ENCODE data around the gene C2orf80. TPM values are rescaled to one million over a fixed set of nuclear protein-coding genes. Genes with fewer than 3 reads are reported as not detected.

Gene C2orf80
- total and polyA plus RNA-seq, 2 experiments from 2014 or later, result 0.92 TPM; not detected in 1

DNA sequence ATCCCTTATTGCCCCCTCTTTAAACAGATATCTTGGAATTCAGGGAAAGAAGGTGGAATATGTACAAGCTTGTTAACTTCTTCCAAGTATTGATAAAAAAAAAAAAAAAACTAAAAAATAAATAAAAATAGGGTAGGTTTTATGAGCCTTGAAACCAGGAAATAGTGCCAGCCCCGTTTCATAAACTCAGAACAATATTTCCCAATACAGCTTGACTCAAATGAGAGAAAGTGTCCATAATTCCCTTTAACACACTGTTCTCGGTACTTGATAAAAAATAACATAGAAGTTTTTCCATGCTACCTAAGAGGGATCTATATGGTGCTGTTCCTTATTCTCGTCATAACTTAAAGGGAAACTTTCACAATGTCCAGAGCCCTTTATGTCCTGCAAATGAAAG is 17.9 kb upstream of the C2orf80 start:
- no peak overlapping the region for H3K4me3 Mint-ChIP-seq
- ATAC-seq, result no peak

More for the DNA sequence above, 17.9 kb upstream of the C2orf80 start:
- H4K20me1 ChIP-seq (replicated peaks; ENCODE audit: insufficient read depth), result no peaks in the 10 kb centered on the region
- H3K27ac ChIP-seq (ENCODE audit: low read depth), result no peak overlapping the region
- no peaks in the 10 kb centered on the region for H3K4me1 ChIP-seq (ENCODE audit: insufficient read depth)
- H3K9me2 ChIP-seq (ENCODE audit: insufficient read depth), result no peaks in the 10 kb centered on the region; the same call in 1 of the 2 replicates
- TF ChIP-seq, protein P1, sequence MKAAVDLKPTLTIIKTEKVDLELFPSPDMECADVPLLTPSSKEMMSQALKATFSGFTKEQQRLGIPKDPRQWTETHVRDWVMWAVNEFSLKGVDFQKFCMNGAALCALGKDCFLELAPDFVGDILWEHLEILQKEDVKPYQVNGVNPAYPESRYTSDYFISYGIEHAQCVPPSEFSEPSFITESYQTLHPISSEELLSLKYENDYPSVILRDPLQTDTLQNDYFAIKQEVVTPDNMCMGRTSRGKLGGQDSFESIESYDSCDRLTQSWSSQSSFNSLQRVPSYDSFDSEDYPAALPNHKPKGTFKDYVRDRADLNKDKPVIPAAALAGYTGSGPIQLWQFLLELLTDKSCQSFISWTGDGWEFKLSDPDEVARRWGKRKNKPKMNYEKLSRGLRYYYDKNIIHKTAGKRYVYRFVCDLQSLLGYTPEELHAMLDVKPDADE (IDR thresholded peaks at IDR 0.05), result no peak
- TF ChIP-seq POLR2AphosphoS5 (IDR thresholded peaks at IDR 0.05; ENCODE audit: low read depth), result no peak
- no peak for TF ChIP-seq EZH2phosphoT487 (IDR thresholded peaks at IDR 0.05; ENCODE audit: unreplicated experiment)
- no peak for TF ChIP-seq STAT1 (IDR thresholded peaks at IDR 0.05; ENCODE audit: unreplicated experiment)
- no peak for TF ChIP-seq CREB1 (CRISPR knock-in tag; IDR thresholded peaks at IDR 0.05; ENCODE audit: low read depth)
- TF ChIP-seq, protein P2, sequence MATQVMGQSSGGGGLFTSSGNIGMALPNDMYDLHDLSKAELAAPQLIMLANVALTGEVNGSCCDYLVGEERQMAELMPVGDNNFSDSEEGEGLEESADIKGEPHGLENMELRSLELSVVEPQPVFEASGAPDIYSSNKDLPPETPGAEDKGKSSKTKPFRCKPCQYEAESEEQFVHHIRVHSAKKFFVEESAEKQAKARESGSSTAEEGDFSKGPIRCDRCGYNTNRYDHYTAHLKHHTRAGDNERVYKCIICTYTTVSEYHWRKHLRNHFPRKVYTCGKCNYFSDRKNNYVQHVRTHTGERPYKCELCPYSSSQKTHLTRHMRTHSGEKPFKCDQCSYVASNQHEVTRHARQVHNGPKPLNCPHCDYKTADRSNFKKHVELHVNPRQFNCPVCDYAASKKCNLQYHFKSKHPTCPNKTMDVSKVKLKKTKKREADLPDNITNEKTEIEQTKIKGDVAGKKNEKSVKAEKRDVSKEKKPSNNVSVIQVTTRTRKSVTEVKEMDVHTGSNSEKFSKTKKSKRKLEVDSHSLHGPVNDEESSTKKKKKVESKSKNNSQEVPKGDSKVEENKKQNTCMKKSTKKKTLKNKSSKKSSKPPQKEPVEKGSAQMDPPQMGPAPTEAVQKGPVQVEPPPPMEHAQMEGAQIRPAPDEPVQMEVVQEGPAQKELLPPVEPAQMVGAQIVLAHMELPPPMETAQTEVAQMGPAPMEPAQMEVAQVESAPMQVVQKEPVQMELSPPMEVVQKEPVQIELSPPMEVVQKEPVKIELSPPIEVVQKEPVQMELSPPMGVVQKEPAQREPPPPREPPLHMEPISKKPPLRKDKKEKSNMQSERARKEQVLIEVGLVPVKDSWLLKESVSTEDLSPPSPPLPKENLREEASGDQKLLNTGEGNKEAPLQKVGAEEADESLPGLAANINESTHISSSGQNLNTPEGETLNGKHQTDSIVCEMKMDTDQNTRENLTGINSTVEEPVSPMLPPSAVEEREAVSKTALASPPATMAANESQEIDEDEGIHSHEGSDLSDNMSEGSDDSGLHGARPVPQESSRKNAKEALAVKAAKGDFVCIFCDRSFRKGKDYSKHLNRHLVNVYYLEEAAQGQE (IDR thresholded peaks at IDR 0.05; ENCODE audit: unreplicated experiment), result no peak
- no peak for TF ChIP-seq JUNB (IDR thresholded peaks at IDR 0.05; ENCODE audit: unreplicated experiment)
- TF ChIP-seq NANOG (IDR thresholded peaks at IDR 0.05; ENCODE audit: borderline replicate concordance), result no peak
- TF ChIP-seq, protein P3, sequence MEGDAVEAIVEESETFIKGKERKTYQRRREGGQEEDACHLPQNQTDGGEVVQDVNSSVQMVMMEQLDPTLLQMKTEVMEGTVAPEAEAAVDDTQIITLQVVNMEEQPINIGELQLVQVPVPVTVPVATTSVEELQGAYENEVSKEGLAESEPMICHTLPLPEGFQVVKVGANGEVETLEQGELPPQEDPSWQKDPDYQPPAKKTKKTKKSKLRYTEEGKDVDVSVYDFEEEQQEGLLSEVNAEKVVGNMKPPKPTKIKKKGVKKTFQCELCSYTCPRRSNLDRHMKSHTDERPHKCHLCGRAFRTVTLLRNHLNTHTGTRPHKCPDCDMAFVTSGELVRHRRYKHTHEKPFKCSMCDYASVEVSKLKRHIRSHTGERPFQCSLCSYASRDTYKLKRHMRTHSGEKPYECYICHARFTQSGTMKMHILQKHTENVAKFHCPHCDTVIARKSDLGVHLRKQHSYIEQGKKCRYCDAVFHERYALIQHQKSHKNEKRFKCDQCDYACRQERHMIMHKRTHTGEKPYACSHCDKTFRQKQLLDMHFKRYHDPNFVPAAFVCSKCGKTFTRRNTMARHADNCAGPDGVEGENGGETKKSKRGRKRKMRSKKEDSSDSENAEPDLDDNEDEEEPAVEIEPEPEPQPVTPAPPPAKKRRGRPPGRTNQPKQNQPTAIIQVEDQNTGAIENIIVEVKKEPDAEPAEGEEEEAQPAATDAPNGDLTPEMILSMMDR (conservative IDR thresholded peaks at IDR 0.05; ENCODE audit: low read depth in 2 of 2), result no peak
- no peak for TF ChIP-seq ZNF114 (CRISPR knock-in tag; IDR thresholded peaks at IDR 0.05)
- TF ChIP-seq ZNF331 (CRISPR knock-in tag; IDR thresholded peaks at IDR 0.05; ENCODE audit: low read depth), result no peak
- TF ChIP-seq, protein P4, sequence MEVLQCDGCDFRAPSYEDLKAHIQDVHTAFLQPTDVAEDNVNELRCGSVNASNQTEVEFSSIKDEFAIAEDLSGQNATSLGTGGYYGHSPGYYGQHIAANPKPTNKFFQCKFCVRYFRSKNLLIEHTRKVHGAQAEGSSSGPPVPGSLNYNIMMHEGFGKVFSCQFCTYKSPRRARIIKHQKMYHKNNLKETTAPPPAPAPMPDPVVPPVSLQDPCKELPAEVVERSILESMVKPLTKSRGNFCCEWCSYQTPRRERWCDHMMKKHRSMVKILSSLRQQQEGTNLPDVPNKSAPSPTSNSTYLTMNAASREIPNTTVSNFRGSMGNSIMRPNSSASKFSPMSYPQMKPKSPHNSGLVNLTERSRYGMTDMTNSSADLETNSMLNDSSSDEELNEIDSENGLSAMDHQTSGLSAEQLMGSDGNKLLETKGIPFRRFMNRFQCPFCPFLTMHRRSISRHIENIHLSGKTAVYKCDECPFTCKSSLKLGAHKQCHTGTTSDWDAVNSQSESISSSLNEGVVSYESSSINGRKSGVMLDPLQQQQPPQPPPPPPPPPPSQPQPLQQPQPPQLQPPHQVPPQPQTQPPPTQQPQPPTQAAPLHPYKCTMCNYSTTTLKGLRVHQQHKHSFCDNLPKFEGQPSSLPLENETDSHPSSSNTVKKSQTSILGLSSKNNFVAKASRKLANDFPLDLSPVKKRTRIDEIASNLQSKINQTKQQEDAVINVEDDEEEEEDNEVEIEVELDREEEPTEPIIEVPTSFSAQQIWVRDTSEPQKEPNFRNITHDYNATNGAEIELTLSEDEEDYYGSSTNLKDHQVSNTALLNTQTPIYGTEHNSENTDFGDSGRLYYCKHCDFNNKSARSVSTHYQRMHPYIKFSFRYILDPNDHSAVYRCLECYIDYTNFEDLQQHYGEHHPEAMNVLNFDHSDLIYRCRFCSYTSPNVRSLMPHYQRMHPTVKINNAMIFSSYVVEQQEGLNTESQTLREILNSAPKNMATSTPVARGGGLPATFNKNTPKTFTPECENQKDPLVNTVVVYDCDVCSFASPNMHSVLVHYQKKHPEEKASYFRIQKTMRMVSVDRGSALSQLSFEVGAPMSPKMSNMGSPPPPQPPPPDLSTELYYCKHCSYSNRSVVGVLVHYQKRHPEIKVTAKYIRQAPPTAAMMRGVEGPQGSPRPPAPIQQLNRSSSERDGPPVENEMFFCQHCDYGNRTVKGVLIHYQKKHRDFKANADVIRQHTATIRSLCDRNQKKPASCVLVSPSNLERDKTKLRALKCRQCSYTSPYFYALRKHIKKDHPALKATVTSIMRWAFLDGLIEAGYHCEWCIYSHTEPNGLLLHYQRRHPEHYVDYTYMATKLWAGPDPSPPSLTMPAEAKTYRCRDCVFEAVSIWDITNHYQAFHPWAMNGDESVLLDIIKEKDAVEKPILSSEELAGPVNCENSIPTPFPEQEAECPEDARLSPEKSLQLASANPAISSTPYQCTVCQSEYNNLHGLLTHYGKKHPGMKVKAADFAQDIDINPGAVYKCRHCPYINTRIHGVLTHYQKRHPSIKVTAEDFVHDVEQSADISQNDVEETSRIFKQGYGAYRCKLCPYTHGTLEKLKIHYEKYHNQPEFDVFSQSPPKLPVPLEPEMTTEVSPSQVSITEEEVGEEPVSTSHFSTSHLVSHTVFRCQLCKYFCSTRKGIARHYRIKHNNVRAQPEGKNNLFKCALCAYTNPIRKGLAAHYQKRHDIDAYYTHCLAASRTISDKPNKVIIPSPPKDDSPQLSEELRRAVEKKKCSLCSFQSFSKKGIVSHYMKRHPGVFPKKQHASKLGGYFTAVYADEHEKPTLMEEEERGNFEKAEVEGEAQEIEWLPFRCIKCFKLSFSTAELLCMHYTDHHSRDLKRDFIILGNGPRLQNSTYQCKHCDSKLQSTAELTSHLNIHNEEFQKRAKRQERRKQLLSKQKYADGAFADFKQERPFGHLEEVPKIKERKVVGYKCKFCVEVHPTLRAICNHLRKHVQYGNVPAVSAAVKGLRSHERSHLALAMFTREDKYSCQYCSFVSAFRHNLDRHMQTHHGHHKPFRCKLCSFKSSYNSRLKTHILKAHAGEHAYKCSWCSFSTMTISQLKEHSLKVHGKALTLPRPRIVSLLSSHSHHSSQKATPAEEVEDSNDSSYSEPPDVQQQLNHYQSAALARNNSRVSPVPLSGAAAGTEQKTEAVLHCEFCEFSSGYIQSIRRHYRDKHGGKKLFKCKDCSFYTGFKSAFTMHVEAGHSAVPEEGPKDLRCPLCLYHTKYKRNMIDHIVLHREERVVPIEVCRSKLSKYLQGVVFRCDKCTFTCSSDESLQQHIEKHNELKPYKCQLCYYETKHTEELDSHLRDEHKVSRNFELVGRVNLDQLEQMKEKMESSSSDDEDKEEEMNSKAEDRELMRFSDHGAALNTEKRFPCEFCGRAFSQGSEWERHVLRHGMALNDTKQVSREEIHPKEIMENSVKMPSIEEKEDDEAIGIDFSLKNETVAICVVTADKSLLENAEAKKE (CRISPR knock-in tag; IDR thresholded peaks at IDR 0.05), result no peak
- TF ChIP-seq EZH2 (IDR thresholded peaks at IDR 0.05; ENCODE audit: low read depth, unreplicated experiment), result no peak
- H3K36me3 ChIP-seq (ENCODE audit: insufficient read depth), result no peaks in the 10 kb centered on the region
- H3K4me2 ChIP-seq, result no peak overlapping the region
- no peak overlapping the region for H3K4me3 ChIP-seq
- Mint-ChIP-seq H3K36me3 (ENCODE audit: low read depth) (no peaks in the 10 kb centered on the region), H3K9me3 (no peaks in the 10 kb centered on the region), H3K27ac (no peak overlapping the region), H3K27me3 (ENCODE audit: insufficient read depth, low read depth, poor library complexity) (no peaks in the 10 kb centered on the region), H3K4me1 (no peaks in the 10 kb centered on the region)
- DNase-seq (ENCODE audit: low spot score), result no peak
- no peaks in the 10 kb centered on the region for H3K79me2 ChIP-seq (replicated peaks; ENCODE audit: insufficient read depth)
- H3F3A ChIP-seq (replicated peaks; ENCODE audit: low read depth), result no peaks in the 10 kb centered on the region
- H3K27me3 ChIP-seq (ENCODE audit: insufficient read depth), result no peaks in the 10 kb centered on the region
- H2AFZ ChIP-seq, result no peak overlapping the region; the same call in 1 of the 2 replicates

Measured in GM23338 (cell line).